ENCODE results near the gene ANAPC16.

- TF ChIP-seq ISL1 (CRISPR knock-in tag; IDR thresholded peaks at IDR 0.05): no peak
- TF ChIP-seq, protein P1, sequence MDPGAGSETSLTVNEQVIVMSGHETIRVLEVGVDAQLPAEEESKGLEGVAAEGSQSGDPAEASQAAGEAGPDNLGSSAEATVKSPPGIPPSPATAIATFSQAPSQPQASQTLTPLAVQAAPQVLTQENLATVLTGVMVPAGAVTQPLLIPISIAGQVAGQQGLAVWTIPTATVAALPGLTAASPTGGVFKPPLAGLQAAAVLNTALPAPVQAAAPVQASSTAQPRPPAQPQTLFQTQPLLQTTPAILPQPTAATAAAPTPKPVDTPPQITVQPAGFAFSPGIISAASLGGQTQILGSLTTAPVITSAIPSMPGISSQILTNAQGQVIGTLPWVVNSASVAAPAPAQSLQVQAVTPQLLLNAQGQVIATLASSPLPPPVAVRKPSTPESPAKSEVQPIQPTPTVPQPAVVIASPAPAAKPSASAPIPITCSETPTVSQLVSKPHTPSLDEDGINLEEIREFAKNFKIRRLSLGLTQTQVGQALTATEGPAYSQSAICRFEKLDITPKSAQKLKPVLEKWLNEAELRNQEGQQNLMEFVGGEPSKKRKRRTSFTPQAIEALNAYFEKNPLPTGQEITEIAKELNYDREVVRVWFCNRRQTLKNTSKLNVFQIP (CRISPR knock-in tag; IDR thresholded peaks at IDR 0.05; ENCODE audit: borderline replicate concordance, low read depth): no peak
- no peak for TF ChIP-seq CREB5 (CRISPR knock-in tag; IDR thresholded peaks at IDR 0.05; ENCODE audit: low read depth)
- no peak for TF ChIP-seq ARNTL (CRISPR knock-in tag; IDR thresholded peaks at IDR 0.05; ENCODE audit: borderline replicate concordance, low read depth)
These were observed 39.2 kb downstream of the ANAPC16 start for GRCh38 chr10:72254813-72255568.

Measured in SK-N-SH treated with all-trans-retinoic acid at 6 μM for 48 hours (cell line).